OCI-LY3 (cell line): ENCODE data around the gene ALMS1.
A peak's percentile ranks its signal among the peaks of the same experiment; 100 is the strongest.
"Not testable (repeated sequence)": the region's sequence is repeated elsewhere in the genome, so short reads cannot be mapped to it uniquely, and the experiment has no call there.

ENCODE experiments used
- H2AFZ ChIP-seq: fragments of 200-600, 300-600 bp; shearing (Covaris generic); 2 replicates; pipeline ENCODE4 v1.6.0; 2014; ENCODE audit warnings: antibody characterized with exemption, low read depth, low read length
- H3K27ac ChIP-seq: fragments of 200-600, 300-600 bp; sonication (generic); 2 replicates; pipeline ENCODE4 v1.5.1; 2014; ENCODE audit warnings: mild to moderate bottlenecking, low read length, moderate library complexity, mixed read lengths
- H3K27me3 ChIP-seq: fragments of 200-600, 300-600 bp; sonication (generic); 2 replicates; pipeline ENCODE4 v1.6.1; 2014; ENCODE audit warnings: low read depth, low read length, mixed read lengths
- H3K36me3 ChIP-seq: fragments of 200-600, 300-600 bp; sonication (generic); replicated peaks from 2 replicates; pipeline ENCODE3; 2014; ENCODE audit warnings: low read depth, low read length, mixed read lengths
- H3K4me1 ChIP-seq: fragments of 300-600, 200-600 bp; sonication (generic); 2 replicates; pipeline ENCODE4 v1.6.1; 2014; ENCODE audit warnings: low read length, mixed read lengths
- H3K4me2 ChIP-seq: fragments of 200-600, 300-600 bp; sonication (generic); 2 replicates; pipeline ENCODE4 v1.6.1; 2014; ENCODE audit warnings: low read length, mixed read lengths
- H3K4me3 ChIP-seq: fragments of 300-600, 200-600 bp; sonication (generic); 2 replicates; pipeline ENCODE4 v1.5.1; 2014; ENCODE audit warnings: antibody characterized with exemption, mild to moderate bottlenecking, low read length, moderate library complexity
- H3K79me2 ChIP-seq: fragments of 300-600, 200-600 bp; shearing (Covaris generic); 2 replicates; pipeline ENCODE4 v1.6.1; 2014; ENCODE audit warnings: mild to moderate bottlenecking, low read length, mixed read lengths
- H3K9ac ChIP-seq: fragments of 300-600, 200-600 bp; shearing (Covaris generic); 2 replicates; pipeline ENCODE4 v1.6.0; 2014; ENCODE audit warnings: mild to moderate bottlenecking, low read length, moderate library complexity
- H3K9me3 ChIP-seq: fragments of 200-600, 300-600 bp; shearing (Covaris generic); 2 replicates; pipeline ENCODE4 v1.6.1; 2014; ENCODE audit warnings: low read length, mixed read lengths; ENCODE audit not compliant: insufficient read depth
- H4K20me1 ChIP-seq: fragments of 200-600, 300-600 bp; sonication (generic); 2 replicates; pipeline ENCODE4 v1.6.1; 2016; ENCODE audit warnings: low read length, mixed read lengths; ENCODE audit not compliant: insufficient read depth
- CTCF ChIP-seq: fragments of 200-600, 300-600 bp; sonication (generic); IDR thresholded peaks from 2 replicates; pipeline ENCODE4 v1.5.1; 2014; ENCODE audit warnings: antibody characterized with exemption, low read length, low read depth
- EZH2phosphoT487 ChIP-seq: fragments of 200-600 bp; shearing (Covaris generic); IDR thresholded peaks from 2 replicates; pipeline ENCODE4 v1.6.1; 2018; ENCODE audit warnings: antibody characterized with exemption, mixed run types, low read depth

The ALMS1 gene

GRCh38 chr2:73503992-73504570 is 118.4 kb downstream of the ALMS1 start:
- Histone ChIP-seq H3K4me1 (no peaks in the 10 kb centered on the region), H3K79me2 (no peaks in the 10 kb centered on the region), H4K20me1 (no peaks in the 10 kb centered on the region), H3K4me2 (no peak overlapping the region), H3K4me3 (no peak overlapping the region), H3K36me3 (no peaks in the 10 kb centered on the region), H3K9me3 (no peaks in the 10 kb centered on the region), H3K27ac (no peak overlapping the region), H3K9ac (no peak overlapping the region), H3K27me3 (no peaks in the 10 kb centered on the region), H2AFZ (no peak overlapping the region)
- TF ChIP-seq EZH2phosphoT487, result no peak

- H3K4me1 ChIP-seq, H3K36me3 ChIP-seq, H3K4me3 ChIP-seq, H3K79me2 ChIP-seq, H3K9me3 ChIP-seq, H3K27me3 ChIP-seq, H4K20me1 ChIP-seq, H2AFZ ChIP-seq, H3K9ac ChIP-seq, H3K4me2 ChIP-seq, H3K27ac ChIP-seq: not testable (repeated sequence)
Measured at GRCh38 chr2:73504850-73505249, 119.2 kb downstream of the ALMS1 start.

- H3K36me3 ChIP-seq, H3K27me3 ChIP-seq, H3K9ac ChIP-seq, H3K27ac ChIP-seq, H3K4me3 ChIP-seq, H3K9me3 ChIP-seq, H3K4me2 ChIP-seq, H2AFZ ChIP-seq, H3K4me1 ChIP-seq, H3K79me2 ChIP-seq, H4K20me1 ChIP-seq: not testable (repeated sequence)
Measured at GRCh38 chr2:73510470-73510869, 124.8 kb downstream of the ALMS1 start.

- Histone ChIP-seq H2AFZ (no peak overlapping the region), H3K4me1 (peaks cover 12% of the 10 kb centered on the region), H3K4me2 (no peak overlapping the region), H3K27me3 (no peaks in the 10 kb centered on the region), H3K27ac (peak overlapping the region; percentile 55; the same call in 1 of the 2 replicates), H3K4me3 (no peak overlapping the region), H4K20me1 (no peaks in the 10 kb centered on the region), H3K36me3 (peaks cover 14% of the 10 kb centered on the region), H3K9me3 (0 out of 2 replicates have a peak, but pooled peaks cover 5% of the 10 kb centered on the region), H3K79me2 (no peaks in the 10 kb centered on the region), H3K9ac (no peak overlapping the region)
- TF ChIP-seq EZH2phosphoT487, result no peak
- TF ChIP-seq CTCF, result no peak
Measured at GRCh38 chr2:73516033-73516432, 130.4 kb downstream of the ALMS1 start.

- Histone ChIP-seq H3K27ac (no peak overlapping the region), H3K36me3 (peaks cover 3% of the 10 kb centered on the region), H3K27me3 (no peaks in the 10 kb centered on the region), H2AFZ (no peak overlapping the region), H3K79me2 (no peaks in the 10 kb centered on the region), H4K20me1 (no peaks in the 10 kb centered on the region), H3K4me3 (no peak overlapping the region), H3K9ac (no peak overlapping the region), H3K9me3 (peaks cover 8% of the 10 kb centered on the region; the same call in 1 of the 2 replicates), H3K4me2 (no peak overlapping the region), H3K4me1 (no peaks in the 10 kb centered on the region)
- no peak for TF ChIP-seq CTCF
- TF ChIP-seq EZH2phosphoT487, result no peak
Measured at GRCh38 chr2:73528688-73529087, 143.1 kb downstream of the ALMS1 start.

- not testable (repeated sequence) for H3K79me2 ChIP-seq, H4K20me1 ChIP-seq, H3K4me3 ChIP-seq, H3K9ac ChIP-seq, H3K4me1 ChIP-seq, H3K9me3 ChIP-seq, H3K27me3 ChIP-seq, H3K36me3 ChIP-seq, H3K4me2 ChIP-seq, H3K27ac ChIP-seq, H2AFZ ChIP-seq
Measured at GRCh38 chr2:73530773-73531172, 145.1 kb downstream of the ALMS1 start.
